HepG2 (cell line): ENCODE data around the gene TUBA4B. TPM values are rescaled to one million over a fixed set of nuclear protein-coding genes. Genes with fewer than 3 reads are reported as not detected.

Experiments
- DMAP1 ChIP-seq: IDR thresholded peaks from 2 replicates; pipeline ENCODE4 v1.6.1; 2016
- PLRG1 ChIP-seq: fragments of 450-650 bp; conservative IDR thresholded peaks from 2 replicates; pipeline ENCODE4 v1.6.1; 2016
- RARG ChIP-seq: sonication (generic); formaldehyde crosslinking; IDR thresholded peaks from 2 replicates; pipeline ENCODE4 v1.4.0; 2020; ENCODE audit warnings: low read depth, mild to moderate bottlenecking, missing genetic modification reagents
- RERE ChIP-seq: IDR thresholded peaks from 2 replicates; pipeline ENCODE4 v1.6.1; 2016; ENCODE audit warnings: low read depth, missing genetic modification reagents, missing compliant biosample characterization
- RXRA ChIP-seq: sonication (generic); formaldehyde crosslinking; IDR thresholded peaks from 2 replicates; pipeline ENCODE4 v1.5.1; 2020; ENCODE audit warnings: missing genetic modification reagents
- ZBTB26 ChIP-seq: IDR thresholded peaks from 2 replicates; pipeline ENCODE4 v1.6.1; 2016; ENCODE audit warnings: missing compliant biosample characterization, missing genetic modification reagents, borderline replicate concordance
- ZHX2 ChIP-seq, 2 experiments: sonication (generic) in 1 of 2; formaldehyde crosslinking in 1 of 2; IDR thresholded peaks; 2 replicates each; pipeline versions ENCODE4 v1.6.1 to v1.9.0; 2014 to 2022; ENCODE audit warnings: antibody characterized with exemption in 1 of 2, borderline replicate concordance in 1 of 2, inconsistent platforms in 1 of 2, low read depth in 1 of 2, missing genetic modification reagents in 1 of 2
- ZMYM2 ChIP-seq: sonication (generic); formaldehyde crosslinking; IDR thresholded peaks from 2 replicates; pipeline ENCODE4 v1.8.0; 2022; ENCODE audit warnings: mild to moderate bottlenecking, missing genetic modification reagents
- ZMYM4 ChIP-seq: sonication (generic); formaldehyde crosslinking; IDR thresholded peaks from 2 replicates; pipeline ENCODE4 v1.8.1; 2023; ENCODE audit warnings: mild to moderate bottlenecking, missing genetic modification reagents
- ZNF574 ChIP-seq: sonication (generic); formaldehyde crosslinking; IDR thresholded peaks from 2 replicates; pipeline ENCODE4 v1.4.0; 2020; ENCODE audit warnings: missing genetic modification reagents
- polyA plus RNA-seq, 8 experiments: library from polyadenylated mRNA; depleted of rRNA in 3 of 8; stranded (reverse) in 7 of 8; unstranded in 1 of 8; fragments of >200 nt; fragmentation: Illumina TruSeq in 4 of 8; extraction: Trizol in 4 of 8; gene quantifications; 2 replicates each; pipeline versions ENCODE4 v1.2.1 to v1.2.3, GENCODE V29; 2011 to 2016; ENCODE audit warnings: low read depth in 4 of 8, missing spikeins in 1 of 8, mixed read lengths in 1 of 8; ENCODE audit not compliant: insufficient read depth in 1 of 8
- total RNA-seq, 5 experiments: library from RNA; depleted of rRNA; stranded (reverse); fragments of >200 nt; fragmentation: Illumina TruSeq; extraction: Trizol; gene quantifications; 2 replicates each; pipeline ENCODE4 v1.2.3, GENCODE V29; 2016; ENCODE audit warnings: low read depth in 1 of 5

Gene TUBA4B
- total and polyA plus RNA-seq, 2 of the 13 experiments (the other 11 are each of a cell fraction or from before 2014, with no cell fraction given) = 0.18 to 0.22 TPM

GRCh38 chr2:219269362-219270054 lies 16.5 kb downstream of the TUBA4B start (continued):
- TF ChIP-seq ZHX2 (IDR thresholded peaks at IDR 0.05; ENCODE audit: low read depth) (no peak), ZHX2 (CRISPR knock-in tag; IDR thresholded peaks at IDR 0.05; ENCODE audit: borderline replicate concordance) (no peak), PLRG1 (no peak), ZMYM2 (CRISPR knock-in tag) (peak; percentile 47; the same call in 1 of the 2 replicates), RERE (CRISPR knock-in tag) (no peak), RXRA (peak; percentile 64), ZMYM4 (peak; percentile 59; the same call in 1 of the 2 replicates), ZNF574 (0 out of 2 replicates have a peak, but pooled peaks have one; percentile 26), RARG (no peak), DMAP1 (0 out of 2 replicates have a peak, but pooled peaks have one; percentile 42), ZBTB26 (CRISPR knock-in tag) (0 out of 2 replicates have a peak, but pooled peaks have one; percentile 15)
